MG63 (cell line): ENCODE results near the gene TCF4. TPM values are rescaled to one million over a fixed set of nuclear protein-coding genes. Genes with fewer than 3 reads are reported as not detected.
A peak's percentile ranks its signal among the peaks of the same experiment; 100 is the strongest.

Experiments used
- DNase-seq: peaks from one replicate; pipeline ENCODE4 v3.0.0-alpha.2; 2020
- H3K27me3 ChIP-seq: fragments of 250-450 bp; sonication (Bioruptor Pico); 2 replicates; pipeline ENCODE4 v1.5.1; 2020; ENCODE audit warnings: mild to moderate bottlenecking, moderate library complexity
- H3K36me3 ChIP-seq: fragments of 250-450 bp; sonication (Bioruptor Pico); 2 replicates; pipeline ENCODE4 v1.5.1; 2020; ENCODE audit warnings: mild to moderate bottlenecking, moderate library complexity
- H3K4me3 ChIP-seq: fragments of 250-450 bp; sonication (Bioruptor Pico); 2 replicates; pipeline ENCODE4 v1.5.1; 2020; ENCODE audit warnings: mild to moderate bottlenecking, moderate library complexity
- H3K9me3 ChIP-seq: fragments of 250-450 bp; sonication (Bioruptor Pico); 2 replicates; pipeline ENCODE4 v1.5.1; 2020; ENCODE audit warnings: mild to moderate bottlenecking, moderate library complexity
- total RNA-seq: library from RNA; depleted of rRNA; stranded (reverse); fragments of >200 nt; shearing (Covaris generic); gene quantifications from 2 replicates; pipeline ENCODE4 v1.2.3, GENCODE V29; 2014; ENCODE audit warnings: low replicate concordance

Gene TCF4
- total RNA-seq, 1 experiment from 2014 or later: 20.3 TPM

DNA sequence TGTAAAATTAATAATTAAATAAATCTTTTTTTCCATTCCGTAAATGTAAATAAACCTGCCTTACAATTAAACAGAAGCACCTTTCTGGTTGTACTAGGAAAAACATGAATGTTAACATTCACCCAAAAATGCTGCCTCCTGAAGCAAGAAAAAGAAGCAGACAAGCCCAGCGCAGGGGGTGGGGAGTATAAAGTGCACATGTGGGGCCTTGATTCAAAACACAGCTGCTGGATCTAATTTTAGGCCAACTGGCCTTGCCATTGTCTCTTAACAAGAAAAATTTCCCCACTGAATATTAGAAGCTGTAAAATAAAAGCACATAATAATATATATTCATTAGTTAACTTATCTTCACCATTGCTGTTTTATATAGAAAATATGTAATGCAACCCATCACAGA is 28.3 kb downstream of the TCF4 start:
- no peak for DNase-seq
- Histone ChIP-seq H3K27me3 (no peaks in the 10 kb centered on the region), H3K4me3 (no peak overlapping the region), H3K9me3 (peaks cover 7% of the 10 kb centered on the region), H3K36me3 (no peaks in the 10 kb centered on the region)

DNA sequence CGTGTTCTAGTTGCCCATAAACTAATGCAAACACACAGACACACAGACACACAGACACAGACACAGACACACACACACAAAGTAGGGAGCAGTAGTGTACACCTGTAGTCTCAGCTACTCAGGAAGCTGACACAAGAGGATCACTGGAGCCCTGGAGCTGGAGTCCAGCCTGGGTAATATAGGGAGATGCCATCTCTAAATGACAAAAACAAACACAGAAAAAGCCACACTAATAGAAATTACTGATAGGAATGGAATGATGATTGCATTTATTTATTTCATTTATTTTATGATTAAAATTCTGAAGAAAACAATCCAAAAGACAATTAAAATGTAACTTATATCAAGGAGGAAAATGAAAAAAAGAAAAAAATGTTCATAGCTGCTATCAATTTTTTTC is 30.8 kb downstream of the TCF4 start:
- Histone ChIP-seq H3K9me3 (peaks cover 7% of the 10 kb centered on the region), H3K4me3 (no peak overlapping the region), H3K36me3 (no peaks in the 10 kb centered on the region), H3K27me3 (no peaks in the 10 kb centered on the region)
- DNase-seq: no peak

DNA sequence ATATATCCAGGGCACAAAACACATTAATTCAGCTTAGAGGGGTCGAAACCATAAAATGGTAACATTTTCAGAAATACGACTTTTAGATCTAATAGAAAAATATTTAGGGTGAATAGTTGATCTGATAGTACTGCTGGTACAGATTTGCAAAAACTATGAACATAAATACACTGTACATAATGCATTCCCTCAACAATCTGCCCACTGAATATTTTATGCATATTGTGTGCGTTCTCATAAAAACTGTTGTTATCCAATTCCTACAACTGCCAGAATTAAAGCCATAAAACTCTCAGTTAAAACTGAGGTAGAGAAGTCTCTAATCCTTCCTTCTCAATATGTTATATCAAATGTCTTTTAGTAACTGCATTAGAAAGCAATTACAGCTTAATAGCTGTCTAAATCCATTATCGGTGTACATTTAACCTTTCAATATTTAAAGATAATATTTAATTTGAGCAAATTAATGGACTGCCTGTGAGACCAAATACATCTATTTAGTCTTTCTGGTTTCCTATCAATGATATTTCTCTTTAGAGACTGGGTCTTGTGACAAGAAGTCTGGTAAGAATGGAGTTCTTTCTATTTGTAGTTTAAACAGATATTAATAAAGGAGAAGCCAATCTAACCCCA is 32.5 kb downstream of the TCF4 start:
- no peak for DNase-seq
- Histone ChIP-seq H3K4me3 (no peak overlapping the region), H3K27me3 (no peaks in the 10 kb centered on the region), H3K36me3 (no peaks in the 10 kb centered on the region), H3K9me3 (no peaks in the 10 kb centered on the region)

DNA sequence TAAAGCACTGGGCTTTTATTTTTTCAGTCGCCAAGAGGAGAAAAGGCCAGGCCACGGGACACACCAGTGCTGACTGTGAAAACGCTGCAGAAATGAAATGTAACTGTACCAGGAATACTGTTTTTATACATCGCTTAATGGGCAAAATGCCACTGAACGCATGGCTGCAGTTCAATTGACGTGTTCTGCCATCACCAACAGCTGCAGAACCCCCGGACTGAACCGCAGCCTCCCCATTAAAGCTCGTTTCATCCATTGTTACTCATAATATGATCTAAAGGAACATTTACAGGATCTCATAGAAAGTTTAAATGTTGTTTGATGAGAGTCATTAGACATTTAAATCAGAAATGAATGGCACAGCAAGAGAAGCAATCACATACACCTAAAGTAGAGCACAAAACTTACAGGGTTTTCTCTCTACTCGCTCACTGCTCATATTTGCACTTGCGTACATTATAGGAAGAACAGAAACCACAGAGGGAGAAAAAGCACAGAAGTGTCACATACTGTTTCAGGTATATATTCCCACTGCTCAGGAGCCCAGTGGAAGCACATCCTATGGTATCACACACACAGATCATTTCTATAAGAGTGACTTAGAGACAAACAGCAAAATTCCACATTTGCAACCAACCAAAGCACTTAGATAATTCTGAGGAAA is 35.3 kb downstream of the TCF4 start:
- DNase-seq: peak; percentile 62
- no peaks in the 10 kb centered on the region for H3K36me3 ChIP-seq
- H3K9me3 ChIP-seq: no peaks in the 10 kb centered on the region

DNA sequence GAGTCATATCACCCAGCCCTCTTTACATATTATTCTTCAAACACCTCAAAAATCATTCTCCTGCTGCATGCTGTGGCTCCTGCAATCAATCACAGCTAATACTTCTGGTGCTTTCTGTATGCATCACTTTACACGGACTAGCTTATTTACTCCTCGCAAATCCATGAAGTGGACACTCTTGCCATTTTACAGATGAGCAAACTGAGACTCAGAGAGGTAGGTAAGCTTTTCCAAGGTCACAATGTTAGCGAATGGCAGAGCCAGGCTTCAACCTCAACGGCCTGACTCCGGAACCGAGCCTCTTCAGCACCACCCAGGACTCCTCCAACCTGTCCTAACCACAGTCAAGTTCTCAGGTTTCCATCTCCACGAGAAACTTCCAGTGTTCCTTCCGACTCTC is 36.8 kb downstream of the TCF4 start:
- Histone ChIP-seq H3K4me3 (no peak overlapping the region), H3K36me3 (no peaks in the 10 kb centered on the region), H3K27me3 (no peaks in the 10 kb centered on the region), H3K9me3 (no peaks in the 10 kb centered on the region)
- no peak for DNase-seq

More for the DNA sequence above, 35.3 kb downstream of the TCF4 start:
- H3K4me3 ChIP-seq: no peak overlapping the region
- no peaks in the 10 kb centered on the region for H3K27me3 ChIP-seq

DNA sequence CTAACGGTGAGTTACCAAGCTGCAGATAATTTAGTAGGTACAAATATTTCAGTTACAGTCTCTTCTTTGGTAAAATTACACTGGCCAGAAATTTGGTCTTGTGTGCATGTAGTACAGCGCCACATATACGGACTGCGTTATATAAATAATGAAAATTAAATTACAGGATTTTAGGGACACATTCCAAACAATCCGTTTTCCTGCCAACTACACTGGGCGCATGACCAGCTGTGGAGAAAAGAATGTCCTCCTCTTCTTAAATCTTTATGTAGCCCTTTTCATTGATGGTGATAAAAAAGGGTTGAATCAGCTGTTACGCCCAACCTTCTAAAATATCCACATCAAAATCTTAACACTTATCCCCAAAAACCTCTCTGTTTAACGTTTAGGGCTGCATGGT is 37.5 kb downstream of the TCF4 start:
- Histone ChIP-seq H3K9me3 (no peaks in the 10 kb centered on the region), H3K27me3 (no peaks in the 10 kb centered on the region), H3K4me3 (no peak overlapping the region), H3K36me3 (no peaks in the 10 kb centered on the region)
- no peak for DNase-seq

DNA sequence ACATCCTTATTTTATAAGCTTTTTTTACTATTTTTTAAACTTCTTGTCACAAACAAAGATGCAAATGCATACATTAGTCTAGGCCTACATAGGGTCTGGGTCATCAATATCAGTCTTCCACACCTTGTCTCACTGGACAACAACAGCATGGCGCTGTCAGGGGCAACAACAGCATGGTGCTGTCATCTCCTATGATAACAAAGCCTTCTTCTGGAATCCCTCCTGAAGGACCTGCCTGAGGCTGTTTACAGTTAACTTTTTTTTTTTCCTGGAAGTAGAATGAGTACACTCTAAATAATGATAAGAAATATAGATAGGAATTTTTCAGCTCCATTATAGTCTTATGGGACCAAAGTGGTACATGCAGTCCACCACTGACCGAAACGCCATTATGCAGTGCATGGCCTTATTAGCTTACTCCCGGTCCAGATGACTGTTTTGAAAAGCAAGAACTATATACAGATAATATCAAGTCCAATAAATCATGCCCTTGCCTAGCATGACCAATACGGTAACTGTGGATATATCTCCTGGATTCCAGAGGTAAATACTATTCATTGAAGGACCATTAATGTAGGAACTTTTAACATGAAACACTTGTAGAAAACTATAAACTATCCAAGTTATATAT is 38.4 kb downstream of the TCF4 start:
- H3K27me3 ChIP-seq: no peaks in the 10 kb centered on the region
- no peaks in the 10 kb centered on the region for H3K9me3 ChIP-seq
- no peak for DNase-seq
- H3K36me3 ChIP-seq: no peaks in the 10 kb centered on the region
- H3K4me3 ChIP-seq: no peak overlapping the region

DNA sequence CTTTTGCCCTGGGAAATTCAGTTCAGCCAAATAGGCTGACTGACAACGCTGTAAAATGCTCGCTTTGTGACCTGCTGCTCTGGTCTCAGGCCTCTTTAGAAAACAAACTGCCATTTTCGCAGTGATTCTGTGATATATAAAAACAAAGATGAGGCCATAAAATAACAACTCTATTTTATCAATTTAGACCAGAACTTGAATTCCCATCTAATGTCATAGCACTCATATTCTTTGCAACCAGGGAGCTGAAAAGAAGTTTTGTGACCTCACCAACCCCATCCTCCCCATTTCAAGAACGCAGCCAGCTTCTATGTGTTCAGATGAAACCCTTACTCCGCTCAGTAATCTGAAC is 40.3 kb downstream of the TCF4 start:
- Histone ChIP-seq H3K36me3 (no peaks in the 10 kb centered on the region), H3K27me3 (no peaks in the 10 kb centered on the region), H3K4me3 (no peak overlapping the region), H3K9me3 (no peaks in the 10 kb centered on the region)
- no peak for DNase-seq

DNA sequence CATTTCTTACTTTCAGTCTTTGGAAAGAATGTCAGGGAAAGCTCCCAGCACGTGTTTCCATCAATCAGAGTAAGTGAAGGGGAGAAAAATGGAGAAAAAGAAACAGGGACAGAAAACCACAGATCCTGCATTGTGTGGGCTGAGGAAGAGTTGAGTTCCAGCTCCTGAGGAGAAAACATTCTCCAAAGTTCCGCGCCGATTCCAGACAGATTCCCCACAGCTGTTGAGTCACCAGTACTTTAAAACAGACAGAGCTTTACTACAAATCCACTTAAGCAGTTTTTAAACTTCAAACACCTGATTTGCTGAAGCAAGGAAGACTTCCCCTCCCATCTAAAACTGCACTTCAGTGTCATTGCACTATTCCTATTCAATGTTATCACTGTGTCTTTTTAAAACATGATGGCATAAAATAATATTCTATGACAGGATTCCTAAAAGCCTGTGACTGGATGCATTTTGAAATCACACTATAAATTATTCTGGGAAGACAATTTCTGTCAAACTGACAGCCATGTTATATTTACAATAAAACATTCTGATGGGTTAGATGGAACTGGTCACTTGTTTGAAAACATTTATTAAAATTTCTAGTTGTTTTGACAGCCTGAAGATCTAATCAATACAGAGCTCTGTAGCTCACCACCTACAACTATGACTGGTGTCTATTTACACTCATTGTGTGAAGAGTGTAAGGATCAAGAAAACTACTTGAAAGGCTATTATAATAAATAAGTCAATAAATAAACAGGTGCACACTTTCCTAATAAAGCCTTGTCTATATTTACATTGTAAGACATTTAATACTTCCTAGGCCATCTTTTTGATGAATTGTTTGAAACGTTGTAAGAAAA is 40.9 kb downstream of the TCF4 start:
- H3K9me3 ChIP-seq: no peaks in the 10 kb centered on the region
- H3K36me3 ChIP-seq: no peaks in the 10 kb centered on the region
- peak overlapping the region; percentile 35 for H3K4me3 ChIP-seq
- no peaks in the 10 kb centered on the region for H3K27me3 ChIP-seq
- peak; percentile 35 for DNase-seq

DNA sequence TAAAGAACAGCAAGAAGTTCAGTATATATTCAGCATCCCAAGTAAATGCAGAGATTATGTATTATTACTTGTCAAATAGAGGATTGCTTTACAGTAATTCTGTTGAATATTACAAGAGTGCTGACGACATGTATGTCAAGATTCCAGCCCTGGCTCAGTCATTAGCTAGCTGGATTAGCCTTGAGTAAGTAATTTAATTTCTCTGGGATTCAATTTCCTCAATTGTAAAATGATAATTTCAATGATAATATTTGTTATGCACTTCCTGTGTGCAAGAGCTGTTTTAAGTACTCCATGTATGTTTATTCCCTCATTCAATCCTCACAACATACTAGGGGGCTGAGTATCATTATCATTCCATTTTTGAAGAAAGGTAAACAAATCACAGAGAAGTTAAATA is 44.0 kb downstream of the TCF4 start:
- Histone ChIP-seq H3K36me3 (no peaks in the 10 kb centered on the region), H3K4me3 (no peak overlapping the region), H3K9me3 (peaks cover 9% of the 10 kb centered on the region), H3K27me3 (no peaks in the 10 kb centered on the region)
- no peak for DNase-seq

DNA sequence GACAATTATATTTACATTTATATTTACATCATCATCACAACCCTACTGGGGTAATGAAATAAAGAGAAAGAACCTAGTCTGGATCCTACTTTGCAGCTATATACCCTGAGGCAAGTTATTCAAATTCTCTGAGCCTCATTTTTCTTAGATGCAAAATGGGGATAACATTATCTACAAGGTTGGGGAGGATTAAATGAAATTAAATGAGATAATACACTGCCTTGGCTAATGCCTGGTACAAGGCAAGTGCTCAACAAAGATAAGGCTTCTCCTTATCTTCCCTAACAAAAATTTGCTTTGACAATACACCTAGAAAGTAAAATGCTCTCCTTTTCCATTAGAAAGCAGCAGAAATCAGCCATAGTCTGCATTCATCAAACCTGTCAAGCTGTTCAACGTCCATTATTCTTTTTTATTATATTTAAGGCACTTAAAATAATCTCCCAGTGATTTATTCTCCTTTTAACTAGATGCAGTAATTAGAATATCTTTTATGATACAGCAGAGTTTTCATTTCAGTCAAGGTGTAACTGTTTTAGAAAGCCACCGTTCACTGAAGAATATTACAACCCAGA is 44.8 kb downstream of the TCF4 start:
- Histone ChIP-seq H3K36me3 (no peaks in the 10 kb centered on the region), H3K27me3 (no peaks in the 10 kb centered on the region), H3K9me3 (peaks cover 10% of the 10 kb centered on the region), H3K4me3 (no peak overlapping the region)
- DNase-seq: no peak

DNA sequence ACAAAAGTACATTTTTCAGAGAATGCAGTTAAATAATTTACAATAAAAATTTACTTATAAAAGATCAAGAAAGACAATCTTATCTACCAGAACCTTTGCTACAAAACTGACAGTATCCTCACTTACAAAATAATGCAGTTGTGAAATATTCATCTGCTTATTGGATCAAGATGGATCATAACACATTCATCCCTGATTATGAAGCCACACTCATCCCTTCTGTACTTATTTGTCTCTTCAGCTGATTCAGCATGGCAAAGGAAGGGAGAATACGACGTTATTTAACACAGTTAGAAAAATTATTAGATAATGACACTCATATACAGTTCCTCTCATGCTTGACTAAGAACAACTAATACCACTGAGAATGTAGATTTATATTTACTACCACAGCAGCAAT is 46.4 kb downstream of the TCF4 start:
- Histone ChIP-seq H3K4me3 (no peak overlapping the region), H3K27me3 (no peaks in the 10 kb centered on the region), H3K36me3 (no peaks in the 10 kb centered on the region), H3K9me3 (peaks cover 10% of the 10 kb centered on the region)
- no peak for DNase-seq

DNA sequence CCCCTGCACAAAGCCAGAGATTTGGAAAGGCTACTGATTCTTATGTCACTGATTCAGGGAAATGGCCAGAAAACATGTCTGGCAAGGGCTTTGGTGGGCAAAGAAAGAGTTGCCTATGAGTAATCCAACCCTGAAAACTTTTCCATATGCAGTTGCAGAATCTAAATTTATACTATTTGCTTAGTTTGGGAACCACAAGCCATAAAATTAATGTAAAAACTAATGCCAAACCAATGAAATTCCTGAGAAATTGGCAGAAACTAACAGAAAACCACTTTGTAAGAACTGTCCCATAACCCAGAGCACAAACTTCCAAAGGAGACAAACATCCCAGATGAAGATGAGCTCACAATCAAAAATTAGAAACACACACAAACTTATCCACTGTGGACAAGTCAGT is 48.8 kb downstream of the TCF4 start:
- no peak for DNase-seq
- Histone ChIP-seq H3K4me3 (no peak overlapping the region), H3K27me3 (no peaks in the 10 kb centered on the region), H3K36me3 (no peaks in the 10 kb centered on the region; the same call in 1 of the 2 replicates), H3K9me3 (peaks cover 10% of the 10 kb centered on the region)

DNA sequence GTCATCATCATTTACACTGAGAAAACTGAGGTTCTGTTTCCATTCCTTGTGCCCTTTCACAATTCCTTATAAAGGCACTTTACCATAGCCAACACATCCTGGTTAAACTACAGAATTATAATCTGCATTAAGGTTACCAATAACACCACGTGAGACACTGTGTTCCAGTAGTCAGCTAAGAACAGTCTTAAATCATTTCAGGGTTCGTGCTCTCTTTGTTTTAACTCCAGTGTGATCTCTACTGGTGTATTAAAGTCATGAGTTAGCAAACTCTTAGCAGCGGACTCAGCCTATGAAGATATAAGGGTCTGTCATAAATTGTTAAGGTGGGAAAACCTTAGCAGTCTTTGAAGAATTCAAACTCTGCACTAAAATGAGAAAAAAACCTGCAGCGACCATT is 53.0 kb downstream of the TCF4 start:
- DNase-seq: no peak
- Histone ChIP-seq H3K9me3 (peaks cover 10% of the 10 kb centered on the region), H3K27me3 (no peaks in the 10 kb centered on the region), H3K36me3 (no peaks in the 10 kb centered on the region; the same call in 1 of the 2 replicates), H3K4me3 (no peak overlapping the region)

DNA sequence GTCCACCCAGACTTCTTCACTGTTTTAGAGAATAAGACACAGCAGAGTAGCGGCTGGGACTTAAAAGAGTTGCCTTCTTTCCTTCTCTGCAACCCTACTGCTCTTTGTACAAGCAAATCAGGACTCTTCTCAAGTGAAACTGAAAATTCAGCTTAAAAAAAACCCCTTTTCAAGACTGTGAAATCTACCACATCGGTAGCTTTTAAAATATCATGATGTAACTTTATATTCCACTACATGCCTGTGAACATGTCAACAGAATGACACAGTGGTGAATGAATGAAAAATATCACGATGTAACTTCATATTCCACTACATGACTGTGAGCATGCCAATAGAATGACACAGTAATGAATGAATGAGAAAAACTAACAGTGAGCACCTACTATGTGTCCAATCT is 53.4 kb downstream of the TCF4 start:
- no peaks in the 10 kb centered on the region for H3K27me3 ChIP-seq
- H3K9me3 ChIP-seq: peaks cover 6% of the 10 kb centered on the region
- H3K36me3 ChIP-seq: no peaks in the 10 kb centered on the region; the same call in 1 of the 2 replicates
- H3K4me3 ChIP-seq: no peak overlapping the region
- no peak for DNase-seq

DNA sequence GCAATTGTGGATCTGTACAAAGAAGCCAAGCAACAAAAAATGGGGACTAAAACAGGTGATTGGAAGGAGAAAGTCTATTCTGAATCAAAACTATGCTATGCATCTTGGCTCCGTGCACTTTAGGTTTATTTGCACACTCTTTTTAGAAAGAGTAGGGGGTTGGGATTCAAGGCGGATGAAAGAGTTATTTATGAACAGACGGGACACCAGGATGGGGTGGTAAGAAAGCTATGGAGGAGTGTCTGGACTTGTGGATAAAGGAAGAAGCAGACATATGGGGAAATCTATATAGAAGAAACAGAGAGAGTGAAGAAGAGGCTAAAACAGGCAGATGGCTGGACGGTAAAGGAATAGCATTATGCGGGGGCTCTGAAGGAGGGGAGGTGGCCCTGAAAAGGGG is 57.8 kb downstream of the TCF4 start:
- DNase-seq: no peak
- no peaks in the 10 kb centered on the region for H3K36me3 ChIP-seq
- H3K27me3 ChIP-seq: no peaks in the 10 kb centered on the region
- no peaks in the 10 kb centered on the region for H3K9me3 ChIP-seq
- no peak overlapping the region for H3K4me3 ChIP-seq

DNA sequence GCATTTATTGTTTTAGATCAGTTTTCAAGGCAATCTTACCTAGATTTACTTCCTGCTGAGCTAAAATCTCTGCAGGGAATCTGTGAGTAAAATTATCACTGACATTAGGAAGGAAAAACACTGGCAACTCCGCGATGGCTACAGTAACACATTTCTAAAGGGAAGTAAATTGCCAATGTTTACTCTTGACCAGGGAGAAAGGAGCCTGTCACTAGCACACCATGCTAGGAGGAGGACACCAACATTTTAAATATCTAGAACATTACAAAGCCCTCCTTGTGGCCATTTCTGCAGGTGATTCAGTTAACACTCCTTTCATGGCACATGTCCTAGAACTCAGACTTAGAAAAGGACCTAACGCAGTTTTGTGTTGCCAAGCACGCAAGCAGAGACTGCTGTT is 58.4 kb downstream of the TCF4 start:
- Histone ChIP-seq H3K36me3 (no peaks in the 10 kb centered on the region), H3K9me3 (no peaks in the 10 kb centered on the region), H3K4me3 (no peak overlapping the region), H3K27me3 (no peaks in the 10 kb centered on the region)
- DNase-seq: no peak
